DND-41 (cell line): ENCODE measurements around the gene SARM1.
A peak's percentile ranks its signal among the peaks of the same experiment; 100 is the strongest.

Source experiments
- ATAC-seq: fragments of 200-7000 bp; cut with Tn5 transposase; 3 replicates; pipeline ENCODE4 v1.9.1; 2021; ENCODE audit warnings: low read depth; ENCODE audit not compliant: insufficient read depth
- DNase-seq: peaks from one replicate; pipeline ENCODE4 v3.0.0-alpha.2; 2020
- H2AFZ ChIP-seq: 2 replicates; pipeline ENCODE4 v1.6.0; 2012; ENCODE audit warnings: low read depth, low read length
- H3K27ac ChIP-seq: 2 replicates; pipeline ENCODE4 v1.5.1; 2012; ENCODE audit warnings: low read length, inconsistent platforms
- H3K27me3 ChIP-seq: fragments of 200-600 bp; sonication (generic); 2 replicates; pipeline ENCODE4 v1.6.0; 2012; ENCODE audit warnings: low read length, mild to moderate bottlenecking, inconsistent platforms; ENCODE audit not compliant: insufficient read depth, poor library complexity
- H3K36me3 ChIP-seq: 2 replicates; pipeline ENCODE4 v1.5.1; 2012; ENCODE audit warnings: low read length, inconsistent platforms; ENCODE audit not compliant: insufficient read depth
- H3K4me1 ChIP-seq: 2 replicates; pipeline ENCODE4 v1.5.1; 2012; ENCODE audit warnings: mild to moderate bottlenecking, low read length; ENCODE audit not compliant: insufficient read depth
- H3K4me2 ChIP-seq: 2 replicates; pipeline ENCODE4 v1.6.0; 2012; ENCODE audit warnings: mild to moderate bottlenecking, moderate library complexity, low read length, inconsistent platforms; ENCODE audit not compliant: insufficient read depth
- H3K4me3 ChIP-seq, 2 experiments: fragments of 200-600 bp in 1 of 2; shearing (Covaris generic) in 1 of 2; 2 replicates each; pipeline ENCODE4 v1.5.1; 2012 to 2016; ENCODE audit warnings: inconsistent platforms in 2 of 2, low read length in 2 of 2, mild to moderate bottlenecking in 2 of 2, low read depth in 1 of 2, moderate library complexity in 1 of 2
- H3K79me2 ChIP-seq: 2 replicates; pipeline ENCODE4 v1.6.0; 2012; ENCODE audit warnings: low read length, inconsistent platforms; ENCODE audit not compliant: insufficient read depth
- H3K9ac ChIP-seq: 2 replicates; pipeline ENCODE4 v1.6.0; 2012; ENCODE audit warnings: low read depth, mild to moderate bottlenecking, inconsistent platforms, low read length, moderate library complexity
- H3K9me3 ChIP-seq: 2 replicates; pipeline ENCODE4 v1.5.1; 2012; ENCODE audit warnings: low read length, moderate library complexity, mild to moderate bottlenecking, inconsistent platforms; ENCODE audit not compliant: insufficient read depth, severe bottlenecking
- H4K20me1 ChIP-seq: 2 replicates; pipeline ENCODE4 v1.6.0; 2012; ENCODE audit warnings: low read length; ENCODE audit not compliant: insufficient read depth
- CTCF ChIP-seq: IDR thresholded peaks from 2 replicates; pipeline ENCODE4 v1.5.1; 2012; ENCODE audit warnings: borderline replicate concordance, low read length, moderate library complexity, mild to moderate bottlenecking; ENCODE audit not compliant: poor library complexity, severe bottlenecking; ENCODE audit errors: extremely low read depth
- EZH2 ChIP-seq: IDR thresholded peaks from 3 replicates; pipeline ENCODE4 v1.6.1; 2012; ENCODE audit warnings: borderline replicate concordance, low read depth, mild to moderate bottlenecking, moderate library complexity, low read length, inconsistent platforms; ENCODE audit not compliant: severe bottlenecking

Gene SARM1

DNA sequence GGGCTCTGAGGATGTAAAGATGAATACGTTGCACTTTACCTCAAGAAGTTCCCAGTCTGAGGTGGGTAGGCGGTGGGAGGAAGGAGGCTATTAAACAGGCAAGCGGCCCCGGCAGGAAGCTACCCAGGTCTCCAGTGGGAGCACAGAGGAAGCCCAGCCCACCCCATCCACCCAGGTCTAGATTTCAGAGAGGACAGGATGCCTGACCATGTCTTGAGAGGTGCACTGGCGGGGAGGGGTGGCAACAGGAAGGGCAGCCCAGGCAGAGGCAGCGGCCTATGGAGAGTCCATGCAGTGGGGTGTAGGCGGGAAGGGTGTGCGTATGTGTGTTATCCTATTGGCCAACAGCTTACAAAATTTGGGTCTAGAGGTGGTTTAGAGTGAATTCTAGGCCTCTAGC, 13.9 kb downstream of the SARM1 start:
- peak overlapping the region; percentile 79 for H3K4me2 ChIP-seq
- H3K4me3 ChIP-seq, result peak overlapping the region in 1 of 2 experiments; percentile 85; a peak in 2 of 4 replicates

GRCh38 chr17:28386391-28386790, 14.9 kb downstream of the SARM1 start:
- Histone ChIP-seq H4K20me1 (no peaks in the 10 kb centered on the region), H3K4me1 (peaks cover 21% of the 10 kb centered on the region), H3K27ac (no peak overlapping the region), H2AFZ (no peak overlapping the region), H3K9ac (no peak overlapping the region), H3K79me2 (no peaks in the 10 kb centered on the region), H3K27me3 (no peaks in the 10 kb centered on the region), H3K4me2 (no peak overlapping the region), H3K9me3 (no peaks in the 10 kb centered on the region), H3K4me3 (no peak overlapping the region), H3K36me3 (no peaks in the 10 kb centered on the region)
- DNase-seq, result no peak
- TF ChIP-seq CTCF (no peak), EZH2 (no peak)
- no peak for ATAC-seq

More for the DNA sequence above, 13.9 kb downstream of the SARM1 start:
- Histone ChIP-seq H4K20me1 (no peaks in the 10 kb centered on the region), H3K79me2 (no peaks in the 10 kb centered on the region), H3K9me3 (no peaks in the 10 kb centered on the region), H3K27me3 (no peaks in the 10 kb centered on the region), H2AFZ (0 out of 2 replicates have a peak overlapping the region, but pooled peaks have one; percentile 89), H3K27ac (no peak overlapping the region), H3K9ac (no peak overlapping the region), H3K4me1 (peaks cover 21% of the 10 kb centered on the region), H3K36me3 (no peaks in the 10 kb centered on the region)
- ATAC-seq (no peak), DNase-seq (no peak)
- TF ChIP-seq CTCF, result no peak

GRCh38 chr17:28388106-28388505, 16.6 kb downstream of the SARM1 start:
- TF ChIP-seq CTCF, result no peak
- TF ChIP-seq EZH2, result no peak
- Histone ChIP-seq H3K4me2 (no peak overlapping the region), H3K4me1 (peaks cover 21% of the 10 kb centered on the region), H4K20me1 (no peaks in the 10 kb centered on the region), H3K36me3 (no peaks in the 10 kb centered on the region), H3K9me3 (no peaks in the 10 kb centered on the region), H3K4me3 (no peak overlapping the region), H3K27me3 (no peaks in the 10 kb centered on the region), H3K27ac (no peak overlapping the region), H3K79me2 (no peaks in the 10 kb centered on the region), H3K9ac (no peak overlapping the region), H2AFZ (no peak overlapping the region)
- ATAC-seq, result no peak
- DNase-seq, result no peak

DNA sequence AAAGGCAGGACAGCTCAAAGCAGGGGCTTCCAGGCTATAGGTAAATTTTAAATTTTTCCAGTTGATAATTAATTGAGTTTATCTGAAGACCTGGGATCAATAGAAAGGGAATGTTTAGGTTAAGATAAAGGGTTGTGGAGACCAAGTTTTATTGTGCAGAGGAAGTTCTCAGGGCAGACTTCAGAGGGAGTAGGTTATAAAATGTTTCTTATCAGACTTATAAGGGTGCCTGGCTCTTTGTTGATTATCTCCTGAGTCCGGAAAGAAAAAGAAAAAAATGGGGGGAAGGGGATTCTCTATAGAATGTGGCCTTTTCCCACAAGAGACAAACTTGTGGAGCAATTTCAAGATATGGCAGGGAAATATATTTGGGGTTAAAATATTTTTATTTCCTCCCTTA, 18.6 kb downstream of the SARM1 start:
- no peaks in the 10 kb centered on the region for H4K20me1 ChIP-seq
- H3K79me2 ChIP-seq, result no peaks in the 10 kb centered on the region
- ATAC-seq, result no peak
- no peak overlapping the region for H3K4me3 ChIP-seq
- no peak overlapping the region for H2AFZ ChIP-seq
- H3K27me3 ChIP-seq, result no peaks in the 10 kb centered on the region
- no peak overlapping the region for H3K9ac ChIP-seq
- no peaks in the 10 kb centered on the region for H3K36me3 ChIP-seq
- H3K4me1 ChIP-seq, result peaks cover 5% of the 10 kb centered on the region
- H3K9me3 ChIP-seq, result no peaks in the 10 kb centered on the region
- DNase-seq, result no peak
- H3K27ac ChIP-seq, result no peak overlapping the region
- no peak overlapping the region for H3K4me2 ChIP-seq
- TF ChIP-seq EZH2 (no peak), CTCF (no peak)
